Neural progenitor cell (in vitro differentiated cells): ENCODE data around the gene MAP4K5. TPM values are rescaled to one million over a fixed set of nuclear protein-coding genes. Genes with fewer than 3 reads are reported as not detected.

Experiments
- DNase-seq: peaks from one replicate; pipeline ENCODE4 v3.0.0-alpha.2; 2016; ENCODE audit warnings: low spot score
- H2AFZ ChIP-seq: fragments of 200-600 bp; sonication (generic); replicated peaks from 2 replicates; pipeline ENCODE4 v1.6.1; 2016; ENCODE audit warnings: antibody characterized with exemption
- H3F3A ChIP-seq: fragments of 200-600 bp; sonication (generic); 2 replicates; pipeline ENCODE4 v1.6.1; 2016; ENCODE audit warnings: antibody characterized with exemption, low read depth
- H3K27ac ChIP-seq: fragments of 200-600 bp; sonication (generic); 2 replicates; pipeline ENCODE4 v1.5.1; 2016; ENCODE audit warnings: mild to moderate bottlenecking
- H3K27me3 ChIP-seq: fragments of 200-600 bp; sonication (generic); 2 replicates; pipeline ENCODE4 v1.6.1; 2016; ENCODE audit warnings: mild to moderate bottlenecking, moderate library complexity
- H3K36me3 ChIP-seq: fragments of 200-600 bp; sonication (generic); 2 replicates; pipeline ENCODE4 v1.5.1; 2016
- H3K4me1 ChIP-seq: fragments of 200-600 bp; sonication (generic); 2 replicates; pipeline ENCODE4 v1.6.1; 2016; ENCODE audit warnings: mixed run types
- H3K4me2 ChIP-seq: fragments of 200-600 bp; sonication (generic); 2 replicates; pipeline ENCODE4 v1.6.1; 2016
- H3K4me3 ChIP-seq: fragments of 200-600 bp; sonication (generic); 2 replicates; pipeline ENCODE4 v1.5.1; 2016
- H3K79me2 ChIP-seq: fragments of 200-600 bp; sonication (generic); 2 replicates; pipeline ENCODE4 v1.6.1; 2016; ENCODE audit warnings: low read depth
- H3K9ac ChIP-seq: fragments of 200-600 bp; sonication (generic); 2 replicates; pipeline ENCODE4 v1.6.1; 2016
- H3K9me3 ChIP-seq: fragments of 200-600 bp; sonication (generic); 2 replicates; pipeline ENCODE4 v1.5.1; 2016; ENCODE audit warnings: low read depth
- H4K20me1 ChIP-seq: fragments of 200-600 bp; sonication (generic); 2 replicates; pipeline ENCODE4 v1.6.1; 2016; ENCODE audit warnings: low read depth
- H3K27ac Mint-ChIP-seq: 3 replicates; pipeline ENCODE4 v1.8.0; 2021; ENCODE audit warnings: mixed read lengths
- H3K27me3 Mint-ChIP-seq: 2 replicates; pipeline ENCODE4 v1.8.0; 2022; ENCODE audit warnings: low read depth, mild to moderate bottlenecking, inconsistent platforms, moderate library complexity, mixed read lengths; ENCODE audit not compliant: insufficient read depth
- H3K36me3 Mint-ChIP-seq: 3 replicates; pipeline ENCODE4 v1.8.0; 2021; ENCODE audit warnings: mixed read lengths
- H3K4me1 Mint-ChIP-seq: 3 replicates; pipeline ENCODE4 v1.8.0; 2021; ENCODE audit warnings: mixed read lengths
- H3K4me3 Mint-ChIP-seq: 3 replicates; pipeline ENCODE4 v1.8.0; 2021; ENCODE audit warnings: mild to moderate bottlenecking, moderate library complexity, mixed read lengths
- H3K9me3 Mint-ChIP-seq: 3 replicates; pipeline ENCODE4 v1.8.0; 2020; ENCODE audit warnings: mixed read lengths
- CTCF ChIP-seq: fragments of 200-600 bp; sonication (generic); IDR thresholded peaks from 2 replicates; pipeline ENCODE4 v1.5.1; 2017; ENCODE audit warnings: antibody characterized with exemption, mild to moderate bottlenecking
- EZH2 ChIP-seq: fragments of 200-600 bp; sonication (generic); IDR thresholded peaks from 2 replicates; pipeline ENCODE4 v1.6.1; 2017; ENCODE audit warnings: antibody characterized with exemption, mild to moderate bottlenecking, moderate library complexity
- EZH2phosphoT487 ChIP-seq: fragments of 200-600 bp; sonication (generic); IDR thresholded peaks from 2 replicates; pipeline ENCODE4 v1.6.1; 2017; ENCODE audit warnings: antibody characterized with exemption
- total RNA-seq: library from RNA; depleted of rRNA; stranded (reverse); fragments of >200 nt; gene quantifications from 2 replicates; pipeline ENCODE4 v1.2.3, GENCODE V29; 2015; ENCODE audit warnings: low replicate concordance

The MAP4K5 gene
- total RNA-seq, 1 donor from 2014 or later, result 114 TPM

- peaks cover 44% of the 10 kb centered on the region for H3K36me3 Mint-ChIP-seq
- H3K9me3 ChIP-seq, result peaks cover 4% of the 10 kb centered on the region
- H3K27me3 Mint-ChIP-seq, result peaks cover 5% of the 10 kb centered on the region
Observed at GRCh38 chr14:50410071-50410470, 122.3 kb downstream of the MAP4K5 start.

GRCh38 chr14:50407111-50407812 is 125.1 kb downstream of the MAP4K5 start:
- H2AFZ ChIP-seq, result no peak overlapping the region
- no peak overlapping the region for H3K9ac ChIP-seq
- H3K4me2 ChIP-seq, result no peak overlapping the region
- H3K79me2 ChIP-seq, result no peaks in the 10 kb centered on the region
- H4K20me1 ChIP-seq, result no peaks in the 10 kb centered on the region
- peaks cover 14% of the 10 kb centered on the region for H3F3A ChIP-seq
- H3K36me3 ChIP-seq, result no peaks in the 10 kb centered on the region
- H3K36me3 Mint-ChIP-seq, result peaks cover 24% of the 10 kb centered on the region
- H3K27me3 ChIP-seq, result no peaks in the 10 kb centered on the region
- no peak for TF ChIP-seq EZH2phosphoT487
- no peak for TF ChIP-seq CTCF
- TF ChIP-seq EZH2, result no peak
- H3K27ac Mint-ChIP-seq, result no peak overlapping the region
- H3K4me3 ChIP-seq, result no peak overlapping the region
- H3K4me1 ChIP-seq, result no peaks in the 10 kb centered on the region
- H3K9me3 ChIP-seq, result peaks cover 4% of the 10 kb centered on the region
- DNase-seq, result no peak
- H3K4me3 Mint-ChIP-seq, result no peak overlapping the region
- H3K27ac ChIP-seq, result no peak overlapping the region
- H3K4me1 Mint-ChIP-seq, result no peaks in the 10 kb centered on the region
- H3K27me3 Mint-ChIP-seq, result peaks cover 6% of the 10 kb centered on the region
- peaks cover 13% of the 10 kb centered on the region for H3K9me3 Mint-ChIP-seq

More at GRCh38 chr14:50410071-50410470, 122.3 kb downstream of the MAP4K5 start:
- no peak for DNase-seq
- no peaks in the 10 kb centered on the region for H3K36me3 ChIP-seq
- H3K4me3 Mint-ChIP-seq, result no peak overlapping the region
- peaks cover 19% of the 10 kb centered on the region for H3K9me3 Mint-ChIP-seq
- H4K20me1 ChIP-seq, result no peaks in the 10 kb centered on the region
- no peaks in the 10 kb centered on the region for H3K79me2 ChIP-seq
- no peak overlapping the region for H3K27ac ChIP-seq
- H3F3A ChIP-seq, result peaks cover 3% of the 10 kb centered on the region
- H2AFZ ChIP-seq, result no peak overlapping the region
- H3K27ac Mint-ChIP-seq, result no peak overlapping the region
- no peak overlapping the region for H3K9ac ChIP-seq
- no peaks in the 10 kb centered on the region for H3K27me3 ChIP-seq
- TF ChIP-seq CTCF, result no peak
- TF ChIP-seq EZH2, result no peak
- no peaks in the 10 kb centered on the region for H3K4me1 ChIP-seq
- no peaks in the 10 kb centered on the region for H3K4me1 Mint-ChIP-seq
- H3K4me3 ChIP-seq, result no peak overlapping the region
- H3K4me2 ChIP-seq, result no peak overlapping the region

- no peak overlapping the region for H3K4me3 Mint-ChIP-seq
- no peak overlapping the region for H3K9ac ChIP-seq
- TF ChIP-seq CTCF (no peak), EZH2phosphoT487 (no peak), EZH2 (no peak)
- H3K4me1 ChIP-seq, result peaks cover 7% of the 10 kb centered on the region
- H3F3A ChIP-seq, result peaks cover 32% of the 10 kb centered on the region
- H3K79me2 ChIP-seq, result no peaks in the 10 kb centered on the region
- H3K36me3 ChIP-seq, result no peaks in the 10 kb centered on the region
- H2AFZ ChIP-seq, result no peak overlapping the region
- H3K4me1 Mint-ChIP-seq, result peaks cover 5% of the 10 kb centered on the region
- H4K20me1 ChIP-seq, result no peaks in the 10 kb centered on the region
- peaks cover 3% of the 10 kb centered on the region for H3K27me3 Mint-ChIP-seq
- H3K9me3 Mint-ChIP-seq, result peaks cover 10% of the 10 kb centered on the region
- H3K27ac ChIP-seq, result no peak overlapping the region
- no peak overlapping the region for H3K4me3 ChIP-seq
- no peak overlapping the region for H3K27ac Mint-ChIP-seq
- H3K4me2 ChIP-seq, result no peak overlapping the region
- peak; percentile 2 for DNase-seq
- no peaks in the 10 kb centered on the region for H3K27me3 ChIP-seq
- peaks cover 11% of the 10 kb centered on the region for H3K36me3 Mint-ChIP-seq
- peaks cover 4% of the 10 kb centered on the region for H3K9me3 ChIP-seq
Observed at GRCh38 chr14:50403419-50403818, 128.9 kb downstream of the MAP4K5 start.
